Keratinocyte (primary cell): Measurements from ENCODE around the gene PARD3B. TPM values are rescaled to one million over a fixed set of nuclear protein-coding genes. Genes with fewer than 3 reads are reported as not detected.

Experiments
- DNase-seq: peaks from one replicate; pipeline ENCODE4 v3.0.0-alpha.2; 2011; ENCODE audit warnings: low read depth, missing footprints, low spot score
- FAIRE-seq: peaks from 2 replicates; lab custom pipeline; 2011; peaks lifted over from hg19 to GRCh38; lab: Jason Lieb, UNC
- H2AFZ ChIP-seq: 2 replicates; pipeline ENCODE4 v1.6.0; 2012; ENCODE audit warnings: low read length, control low read depth, inconsistent platforms; ENCODE audit not compliant: control insufficient read depth
- H3K27ac ChIP-seq: 2 replicates; pipeline ENCODE4 v1.5.1; 2011; ENCODE audit warnings: low read length; ENCODE audit not compliant: control insufficient read depth, insufficient read depth
- H3K27me3 ChIP-seq: 3 replicates; pipeline ENCODE4 v1.6.0; 2011; ENCODE audit warnings: low read length; ENCODE audit not compliant: control insufficient read depth, insufficient read depth; ENCODE audit errors: extremely low read depth
- H3K36me3 ChIP-seq, 2 experiments: 2 replicates in 1 of 2; 3 replicates in 1 of 2; pipeline ENCODE4 v1.5.1; 2011; ENCODE audit warnings: low read length in 2 of 2, mild to moderate bottlenecking in 1 of 2; ENCODE audit not compliant: control insufficient read depth in 2 of 2, insufficient read depth in 2 of 2; ENCODE audit errors: extremely low read depth in 1 of 2
- H3K4me1 ChIP-seq: 3 replicates; pipeline ENCODE4 v1.5.1; 2011; ENCODE audit warnings: low read length; ENCODE audit not compliant: control insufficient read depth, insufficient read depth; ENCODE audit errors: extremely low read depth
- H3K4me2 ChIP-seq: 3 replicates; pipeline ENCODE4 v1.6.0; 2011; ENCODE audit warnings: low read depth, low read length; ENCODE audit not compliant: control insufficient read depth, insufficient read depth; ENCODE audit errors: extremely low read depth
- H3K4me3 ChIP-seq, 3 experiments: fragments of 200-600 bp in 1 of 3; sonication (generic) in 1 of 3; 2 replicates in 2 of 3; 3 replicates in 1 of 3; pipeline ENCODE4 v1.5.1; 2011 to 2016; ENCODE audit warnings: low read length in 3 of 3, mild to moderate bottlenecking in 3 of 3, control low read depth in 2 of 3, inconsistent platforms in 1 of 3, low read depth in 1 of 3, mixed read lengths in 1 of 3, mixed run types in 1 of 3, moderate library complexity in 1 of 3; ENCODE audit not compliant: control insufficient read depth in 2 of 3, insufficient read depth in 2 of 3; ENCODE audit errors: extremely low read depth in 1 of 3
- H3K79me2 ChIP-seq: 2 replicates; pipeline ENCODE4 v1.6.0; 2012; ENCODE audit warnings: low read length; ENCODE audit not compliant: control insufficient read depth, insufficient read depth
- H3K9ac ChIP-seq: 3 replicates; pipeline ENCODE4 v1.6.0; 2011; ENCODE audit warnings: low read length; ENCODE audit not compliant: control insufficient read depth, insufficient read depth; ENCODE audit errors: extremely low read depth
- H3K9me1 ChIP-seq: 3 replicates; pipeline ENCODE4 v1.6.0; 2011; ENCODE audit warnings: low read length; ENCODE audit not compliant: control insufficient read depth, insufficient read depth; ENCODE audit errors: extremely low read depth
- H3K9me3 ChIP-seq: 2 replicates; pipeline ENCODE4 v1.5.1; 2012; ENCODE audit warnings: low read depth, low read length; ENCODE audit not compliant: control insufficient read depth
- H4K20me1 ChIP-seq: 3 replicates; pipeline ENCODE4 v1.6.0; 2011; ENCODE audit warnings: low read length; ENCODE audit not compliant: control insufficient read depth, insufficient read depth; ENCODE audit errors: extremely low read depth
- CTCF ChIP-seq, 3 experiments: IDR thresholded peaks in 1 of 3; conservative IDR thresholded peaks in 1 of 3; optimal IDR thresholded peaks in 1 of 3; 2 replicates in 2 of 3; 3 replicates in 1 of 3; pipeline versions ENCODE3 to v1.5.1; 2011; ENCODE audit warnings: low read length in 3 of 3, mild to moderate bottlenecking in 3 of 3, moderate library complexity in 2 of 3, control low read depth in 1 of 3, inconsistent platforms in 1 of 3; ENCODE audit not compliant: insufficient read depth in 2 of 3; ENCODE audit errors: extremely low read depth in 1 of 3
- EZH2 ChIP-seq: IDR thresholded peaks from one replicate; pipeline ENCODE4 v1.6.1; 2012; ENCODE audit warnings: inconsistent platforms, mild to moderate bottlenecking, low read length, moderate library complexity
- dilution Hi-C: fragments of 300-500 bp; cut with MboI; formaldehyde crosslinking; loops from one replicate; pipeline ENCODE4 v1.7.0; 2020; ENCODE audit warnings: low sequenced_read_pairs; ENCODE audit not compliant: extremely low pct_ligation_motif_present
- polyA plus RNA-seq, 5 experiments: library from polyadenylated mRNA; depleted of rRNA in 3 of 5; stranded (reverse) in 3 of 5; stranded (forward) in 1 of 5; unstranded in 1 of 5; fragments of >200 nt; gene quantifications; 1 replicate in 1 of 5; 2 replicates in 3 of 5; 3 replicates in 1 of 5; pipeline versions ENCODE4 v1.2.1 to v1.2.3, GENCODE V29; 2011 to 2012; ENCODE audit warnings: missing spikeins in 2 of 5, low read depth in 1 of 5, low replicate concordance in 1 of 5

The PARD3B gene
- polyA plus RNA-seq, 1 donor (not counting 4 experiments of a cell fraction or from before 2014, with no cell fraction given), result 1.2 TPM

DNA sequence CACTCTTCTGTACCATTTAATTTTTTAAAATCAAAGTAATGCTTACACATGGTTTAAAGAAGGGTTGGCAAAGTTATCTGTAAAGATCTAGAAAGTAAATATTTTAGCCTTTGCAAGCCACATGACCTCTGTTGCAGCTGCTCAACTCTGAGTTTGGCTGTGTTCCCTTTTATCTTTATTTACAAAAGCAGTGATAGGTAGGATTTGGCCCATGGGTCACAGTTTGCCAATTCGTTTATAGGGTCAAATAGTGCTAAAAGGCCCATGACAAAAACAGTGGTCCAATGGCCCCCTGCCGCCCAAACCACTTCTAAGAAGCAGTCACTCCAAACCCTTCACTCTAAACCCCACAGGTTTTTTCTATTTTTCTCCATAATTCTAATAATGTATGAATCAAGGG lies 124.8 kb downstream of the PARD3B start:
- no peak overlapping the region for H3K27ac ChIP-seq
- H3K36me3 ChIP-seq, result no peaks in the 10 kb centered on the region

DNA sequence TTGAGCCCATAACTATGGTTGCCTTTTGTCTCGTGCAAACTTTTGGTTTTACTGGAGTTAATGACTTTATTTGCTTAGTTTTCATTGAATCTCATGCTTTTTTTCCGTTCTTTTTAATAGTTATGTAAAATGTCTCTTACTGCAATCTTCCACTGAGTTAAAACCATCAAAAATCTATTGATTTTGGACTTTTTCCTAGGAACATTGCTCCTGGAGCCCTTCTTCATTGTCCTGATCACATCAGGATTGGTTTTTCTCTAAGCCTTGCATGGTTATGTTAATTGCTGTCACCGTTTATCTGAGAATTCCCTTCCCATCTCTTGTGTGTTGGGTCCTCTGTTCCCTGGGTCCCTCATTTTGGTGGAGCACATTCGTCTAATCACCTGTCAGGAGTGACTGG lies 125.5 kb downstream of the PARD3B start:
- DNase-seq, result no peak
- H3K27ac ChIP-seq, result no peak overlapping the region
- no peaks in the 10 kb centered on the region for H3K36me3 ChIP-seq

More for the DNA sequence above, 124.8 kb downstream of the PARD3B start:
- H3K9ac ChIP-seq, result no peak overlapping the region
- H3K9me3 ChIP-seq, result no peaks in the 10 kb centered on the region
- no peak for TF ChIP-seq EZH2
- TF ChIP-seq CTCF (optimal IDR thresholded peaks at IDR 0.05 in 1 of 3, IDR thresholded peaks at IDR 0.05 in 1 of 3, conservative IDR thresholded peaks at IDR 0.05 in 1 of 3; ENCODE audit: extremely low read depth in 1 of 3, insufficient read depth in 2 of 3, low read length in 3 of 3), result no peak
- dilution Hi-C loops, result no loop called here
- no peak overlapping the region for H3K4me2 ChIP-seq
- no peaks in the 10 kb centered on the region for H3K27me3 ChIP-seq
- DNase-seq (no peak), FAIRE-seq (no peak)
- no peaks in the 10 kb centered on the region for H3K79me2 ChIP-seq
- H4K20me1 ChIP-seq, result no peaks in the 10 kb centered on the region
- H3K9me1 ChIP-seq, result no peaks in the 10 kb centered on the region
- H2AFZ ChIP-seq, result no peak overlapping the region
- H3K4me3 ChIP-seq, result no peak overlapping the region
- peaks cover 24% of the 10 kb centered on the region for H3K4me1 ChIP-seq

More for the DNA sequence above, 125.5 kb downstream of the PARD3B start:
- Histone ChIP-seq H2AFZ (no peak overlapping the region), H3K9ac (no peak overlapping the region), H3K4me1 (peaks cover 18% of the 10 kb centered on the region), H3K27me3 (no peaks in the 10 kb centered on the region), H3K79me2 (no peaks in the 10 kb centered on the region), H3K4me3 (no peak overlapping the region), H3K4me2 (no peak overlapping the region), H3K9me1 (no peaks in the 10 kb centered on the region), H4K20me1 (no peaks in the 10 kb centered on the region), H3K9me3 (no peaks in the 10 kb centered on the region)
- dilution Hi-C loops, result no loop called here
- no peak for FAIRE-seq
- no peak for TF ChIP-seq CTCF (optimal IDR thresholded peaks at IDR 0.05 in 1 of 3, IDR thresholded peaks at IDR 0.05 in 1 of 3, conservative IDR thresholded peaks at IDR 0.05 in 1 of 3; ENCODE audit: extremely low read depth in 1 of 3, insufficient read depth in 2 of 3, low read length in 3 of 3)
